COLO668 (cell line): ENCODE data around the gene SHC3.

ENCODE experiments used
- DNase-seq: peaks from one replicate; lab custom pipeline; 2025; ENCODE audit not compliant: unreplicated experiment; lab: John Stamatoyannopoulos, UW

The SHC3 gene

DNA sequence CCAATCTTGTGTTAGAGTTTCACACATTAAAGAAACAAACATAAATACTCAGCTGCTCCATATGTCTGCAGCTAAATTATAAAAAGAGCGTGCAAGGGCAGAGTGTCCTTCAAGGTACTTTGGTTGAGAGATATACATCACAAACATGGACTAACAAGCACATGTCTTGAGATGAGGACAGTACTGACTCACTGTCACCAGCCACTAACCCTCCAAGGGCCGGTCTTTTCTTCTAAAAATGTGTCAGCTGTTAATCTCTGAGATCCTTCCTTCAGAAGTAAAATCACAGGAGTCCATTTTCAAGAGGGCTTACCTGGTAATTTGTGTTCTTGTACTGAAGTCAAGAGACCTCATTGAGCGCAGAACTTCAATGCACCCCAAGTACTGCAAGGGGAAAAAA is 66.4 kb downstream of the SHC3 start:
- DNase-seq = no peak

DNA sequence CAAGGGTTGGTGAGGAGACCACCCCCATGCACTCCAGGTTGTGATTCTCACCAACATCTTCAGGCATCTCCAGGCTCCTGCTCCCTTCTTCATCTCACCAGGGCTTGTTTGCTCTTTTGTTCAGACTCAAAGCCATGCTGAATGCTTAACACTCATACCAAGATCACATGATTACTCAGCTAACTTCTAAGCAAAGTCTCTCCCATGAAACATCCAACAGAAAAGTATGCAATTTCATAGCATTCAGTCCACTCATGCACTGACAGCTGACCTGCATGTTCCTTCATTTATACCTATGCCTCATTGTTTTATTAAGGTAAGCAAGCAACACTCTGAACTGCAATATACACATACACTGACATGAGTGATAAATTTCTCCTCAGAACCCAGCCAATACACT is 69.0 kb downstream of the SHC3 start:
- DNase-seq = no peak

DNA sequence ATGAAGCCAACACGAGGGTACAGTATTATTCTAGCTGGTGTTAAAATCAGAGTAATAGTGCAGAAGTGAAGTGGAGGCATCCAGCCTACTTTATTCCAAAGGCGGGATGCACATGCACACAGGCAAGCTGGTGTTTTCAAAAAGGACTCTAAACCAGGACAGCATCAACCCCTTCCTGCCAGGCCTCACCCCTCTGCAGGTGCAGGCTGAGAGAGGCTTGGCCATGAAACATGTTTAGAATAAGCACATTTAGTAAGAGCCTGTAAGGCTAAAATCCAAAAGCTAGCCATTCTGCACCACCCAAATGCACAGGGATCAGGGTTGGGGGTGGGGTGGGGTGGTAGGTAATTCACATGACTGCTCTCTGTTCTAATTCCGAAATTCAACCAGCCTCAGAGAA is 71.2 kb downstream of the SHC3 start:
- DNase-seq = no peak

DNA sequence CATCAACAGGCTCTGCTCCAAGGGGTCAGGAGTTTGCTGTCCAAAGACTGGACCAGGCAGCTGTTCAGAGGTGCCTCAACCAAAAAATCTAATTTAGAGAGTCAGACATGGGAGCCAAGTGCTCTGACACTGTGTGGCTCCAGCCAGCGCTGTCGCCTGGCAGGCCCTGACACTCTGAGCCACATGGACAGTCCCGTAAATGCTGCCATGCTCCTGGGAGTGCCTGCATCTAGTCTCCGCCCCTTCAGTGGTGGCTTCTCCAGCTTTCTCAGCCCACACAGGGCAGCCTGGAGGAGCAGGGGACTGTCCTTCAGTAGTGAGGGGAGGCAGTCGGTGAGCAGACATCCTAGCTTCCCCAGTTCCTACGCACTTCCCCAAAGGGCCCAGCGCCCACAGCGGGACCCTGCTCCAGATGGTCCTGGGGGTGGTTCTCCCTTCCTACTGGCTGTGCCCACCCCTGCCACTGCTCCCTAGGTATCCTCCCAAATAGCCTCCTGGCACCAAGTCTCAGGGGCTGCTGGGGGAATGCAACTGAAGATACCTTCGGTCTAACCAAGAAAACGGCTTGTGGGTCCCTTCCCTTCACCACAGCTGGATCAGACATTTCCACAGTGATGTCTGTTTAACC is 72.3 kb downstream of the SHC3 start:
- no peak for DNase-seq

DNA sequence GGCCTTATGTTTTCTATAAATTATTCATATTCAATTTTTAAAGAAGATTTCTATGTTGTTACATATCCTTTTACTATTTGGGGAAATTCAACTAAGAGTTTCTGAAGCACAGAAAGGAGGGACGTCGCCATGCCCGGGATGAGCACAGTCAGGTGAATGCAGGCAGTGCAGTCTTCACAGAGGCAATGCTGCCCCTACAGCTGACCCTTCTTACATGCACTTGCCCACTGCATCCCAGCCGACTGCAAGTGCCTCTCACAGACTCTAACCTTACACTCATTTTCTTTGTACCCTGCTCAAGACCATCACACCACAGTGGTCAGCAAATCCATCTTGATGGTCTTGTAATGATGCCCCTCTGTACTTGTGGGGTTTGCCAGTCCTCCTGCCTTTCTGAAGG is 73.8 kb downstream of the SHC3 start:
- no peak for DNase-seq

DNA sequence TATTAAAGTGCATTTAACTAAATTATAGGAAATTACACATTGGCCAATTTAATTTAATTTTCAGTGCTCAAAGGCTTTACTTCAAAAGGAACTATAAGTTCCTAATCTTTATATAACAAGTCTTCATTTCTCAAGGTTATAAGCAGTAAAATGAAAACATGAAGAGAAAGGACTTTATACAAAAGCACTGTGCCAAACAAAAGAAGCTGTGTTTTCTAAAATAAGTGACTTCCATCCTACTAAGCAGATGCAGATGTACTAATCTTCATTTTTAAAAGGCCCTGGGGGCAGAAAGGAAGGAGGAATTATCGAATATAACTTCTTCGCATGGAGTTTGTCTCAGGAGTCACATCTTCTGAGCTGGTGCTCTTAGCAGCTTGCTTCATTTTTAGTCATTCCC is 81.4 kb downstream of the SHC3 start:
- no peak for DNase-seq

DNA sequence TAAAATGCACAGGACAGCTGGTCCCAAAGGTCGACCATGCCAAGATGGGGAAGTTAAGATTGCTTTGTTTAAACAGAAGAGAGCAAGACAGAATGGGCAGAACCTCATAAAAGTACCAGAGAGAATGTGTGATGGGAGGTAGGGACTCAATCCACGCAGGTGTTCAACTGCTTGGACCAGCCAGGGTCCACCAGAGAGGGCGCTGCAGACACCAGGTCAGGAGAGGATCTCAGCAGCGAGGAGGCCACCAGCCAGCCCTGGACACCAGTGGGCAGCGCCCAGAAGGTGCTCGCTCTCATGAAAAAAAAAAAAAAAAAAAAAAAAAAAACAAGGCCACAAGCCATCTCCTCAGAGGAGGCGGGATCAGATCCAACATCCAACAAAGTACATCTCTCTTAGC is 81.8 kb downstream of the SHC3 start:
- DNase-seq = no peak

DNA sequence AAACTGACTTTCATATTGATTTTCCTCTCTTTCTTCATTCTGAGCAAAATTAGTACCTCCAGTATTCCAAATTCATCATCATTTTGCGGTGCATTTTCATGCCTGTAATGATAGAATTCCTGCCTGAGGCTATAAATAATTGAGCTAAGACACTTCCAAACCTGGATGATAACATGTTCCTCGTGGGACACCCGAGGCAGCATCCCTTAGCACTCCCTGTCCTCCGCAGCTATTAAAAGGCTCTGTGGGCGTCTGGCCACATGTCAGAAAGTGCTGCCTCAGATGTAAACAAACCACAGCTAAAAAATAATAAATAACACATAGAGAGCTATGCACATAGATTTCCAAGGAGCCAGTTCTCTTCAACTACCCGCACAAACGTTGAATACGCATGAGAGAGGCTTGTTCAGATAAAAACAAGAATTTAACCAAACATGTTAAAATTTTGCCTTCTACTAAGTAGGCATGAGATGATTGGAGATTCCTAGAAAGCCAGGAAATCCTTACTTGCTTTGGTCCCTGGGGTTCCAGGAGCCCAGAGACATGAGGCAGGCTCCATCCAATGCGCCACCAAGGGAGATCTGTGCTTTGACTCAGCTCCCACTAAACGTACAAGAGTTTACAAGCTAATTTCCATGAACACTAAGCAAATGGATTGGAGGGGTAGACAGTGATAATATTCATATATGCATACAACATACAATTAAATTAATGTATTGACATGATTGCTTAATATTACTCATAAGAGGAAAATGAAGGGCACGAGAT is 82.7 kb downstream of the SHC3 start:
- no peak for DNase-seq

DNA sequence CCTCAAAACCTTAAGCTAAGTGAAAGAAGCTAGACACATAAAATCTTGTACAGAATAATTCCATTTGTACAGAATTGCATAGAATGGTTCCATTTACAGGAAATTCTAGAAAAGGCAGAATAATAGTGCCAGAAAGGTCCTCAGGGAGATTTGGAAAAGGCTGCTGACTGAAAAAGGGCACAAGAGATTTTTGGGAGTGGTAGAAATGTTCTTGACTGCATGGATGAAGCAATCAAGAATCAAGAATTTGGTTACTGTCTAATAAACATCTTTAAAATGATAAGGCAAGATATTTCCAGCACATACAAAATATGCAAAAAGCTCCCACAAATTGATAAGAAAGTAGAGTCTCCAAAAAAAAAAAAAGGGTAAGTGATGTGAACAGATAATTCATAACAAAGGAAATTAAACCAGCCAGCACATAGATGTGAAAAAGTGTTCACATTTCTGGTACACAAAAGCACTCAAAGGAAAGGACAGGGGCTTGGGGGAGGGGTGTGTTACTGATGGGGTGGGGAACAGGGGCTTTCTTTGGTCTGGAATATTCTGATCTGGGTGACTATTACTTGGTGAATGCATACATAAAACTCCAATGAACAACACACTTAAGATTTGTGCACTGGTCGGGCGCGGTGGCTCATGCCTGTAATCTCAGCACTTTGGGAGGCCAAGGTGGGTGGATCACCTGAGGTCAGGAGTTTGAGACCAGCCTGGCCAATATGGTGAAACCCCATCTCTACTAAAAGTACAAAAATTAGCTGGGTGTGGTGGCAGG is 85.2 kb downstream of the SHC3 start:
- no peak for DNase-seq

DNA sequence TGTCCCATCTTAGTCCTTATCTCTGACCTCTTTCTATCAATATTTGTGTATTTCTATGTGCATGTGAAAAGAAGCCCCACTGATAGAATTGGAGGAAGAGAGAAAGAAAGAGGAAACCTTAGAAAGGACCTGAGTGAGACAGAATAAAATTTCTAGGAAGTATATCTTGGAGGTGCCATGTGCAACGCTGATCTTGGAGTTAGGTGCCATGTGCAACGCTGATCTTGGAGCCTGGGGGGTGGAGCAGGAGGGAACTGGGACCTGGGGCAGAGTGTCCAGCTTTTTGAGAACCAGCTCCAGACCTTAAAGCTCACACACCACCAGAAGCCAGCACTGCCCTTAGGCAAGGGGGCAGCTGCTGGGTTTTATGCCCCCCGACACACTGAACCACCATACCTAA is 89.4 kb downstream of the SHC3 start:
- no peak for DNase-seq

DNA sequence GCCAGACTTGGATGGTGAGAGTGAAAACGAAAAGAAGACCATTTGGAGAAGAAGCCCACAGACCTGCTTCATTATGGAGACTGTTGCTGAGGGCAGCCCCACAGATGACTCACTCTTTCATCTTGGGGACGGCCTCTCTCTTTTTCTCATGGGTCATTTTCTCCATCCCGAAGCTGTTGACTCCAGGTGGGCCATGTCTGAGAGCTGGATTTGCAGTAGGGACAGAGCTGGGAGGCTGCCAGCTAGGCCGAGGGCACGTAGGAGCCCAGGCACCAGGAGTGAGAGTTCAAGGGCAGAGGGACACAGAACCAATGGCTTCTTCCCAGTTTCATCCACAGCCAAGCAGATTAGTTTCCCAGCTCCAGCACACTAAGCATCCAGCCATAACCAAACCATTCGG is 95.0 kb downstream of the SHC3 start:
- DNase-seq = no peak

DNA sequence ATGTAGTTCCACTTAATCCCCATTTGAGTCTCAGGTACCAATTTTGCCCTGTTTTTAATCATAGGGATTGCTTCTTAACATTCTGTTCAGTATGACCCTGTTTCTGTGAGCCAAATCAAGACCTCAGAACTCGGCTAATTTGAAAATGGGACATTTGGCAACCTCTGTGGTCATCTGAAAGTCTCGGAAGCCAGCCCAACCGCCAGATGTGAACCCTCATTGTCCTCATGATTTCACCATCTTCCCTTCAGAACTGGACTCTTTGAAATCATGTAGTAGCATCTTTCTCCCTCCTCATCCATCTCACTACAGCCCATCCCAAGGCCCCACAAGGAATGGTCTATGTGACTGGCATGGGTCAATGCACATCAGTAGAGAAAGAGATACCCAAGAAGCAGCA is 98.4 kb downstream of the SHC3 start:
- DNase-seq = no peak

DNA sequence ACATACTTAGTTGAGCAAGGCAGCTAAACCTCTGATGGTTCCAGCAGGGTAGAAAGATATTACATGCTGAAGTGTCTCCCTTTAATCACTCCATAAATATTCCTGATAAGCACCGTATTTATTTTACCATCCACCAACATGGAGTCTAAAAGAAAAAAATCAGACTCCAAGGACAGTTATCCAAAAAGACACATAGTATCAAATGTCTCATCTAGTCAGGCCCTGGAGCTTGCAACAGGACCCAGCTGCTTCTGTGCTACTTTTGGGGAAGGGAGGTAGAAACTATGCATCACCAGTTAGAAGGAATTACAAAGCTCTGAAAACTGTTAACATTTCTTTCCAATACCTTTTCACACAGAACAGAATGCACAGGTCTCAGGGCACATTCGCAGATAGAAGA is 99.2 kb downstream of the SHC3 start:
- no peak for DNase-seq

DNA sequence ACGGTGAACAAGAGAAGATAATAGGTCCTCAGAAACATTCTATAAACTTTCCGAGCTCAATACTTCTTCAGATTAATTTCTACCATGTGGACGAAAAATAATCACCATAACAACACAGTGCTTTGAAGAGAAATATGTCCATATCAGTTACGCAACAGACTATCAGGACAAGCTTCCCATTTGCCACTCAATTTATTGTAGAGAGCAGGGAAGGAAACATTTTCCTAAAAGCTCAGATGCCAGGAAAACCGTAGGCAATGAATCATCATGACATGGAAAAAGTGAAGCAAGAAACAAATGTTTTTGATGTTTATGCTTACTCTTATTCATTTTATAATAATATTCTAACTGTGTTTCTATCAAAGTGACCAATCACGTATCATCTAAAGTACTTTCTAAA is 99.8 kb downstream of the SHC3 start:
- no peak for DNase-seq

DNA sequence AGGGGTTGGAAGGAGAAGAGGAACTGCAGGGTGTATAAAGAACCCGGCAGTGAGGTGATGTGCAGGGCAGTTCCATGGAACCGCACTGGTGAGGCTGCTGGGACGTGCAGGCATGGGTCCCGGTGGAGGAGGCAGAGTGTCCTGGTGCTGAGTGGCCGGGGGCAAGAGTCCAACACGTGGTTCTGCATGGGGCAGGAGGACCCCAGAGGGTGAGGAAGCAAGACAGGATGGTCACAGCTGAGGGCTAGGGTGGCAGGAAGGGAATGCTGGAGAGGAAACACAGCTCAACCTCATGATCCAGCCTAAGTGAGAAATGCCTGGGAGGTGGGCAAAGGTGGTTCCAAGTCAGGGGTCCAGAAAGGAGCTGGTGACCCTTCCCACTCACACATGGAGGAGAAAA is 100.2 kb downstream of the SHC3 start:
- no peak for DNase-seq

DNA sequence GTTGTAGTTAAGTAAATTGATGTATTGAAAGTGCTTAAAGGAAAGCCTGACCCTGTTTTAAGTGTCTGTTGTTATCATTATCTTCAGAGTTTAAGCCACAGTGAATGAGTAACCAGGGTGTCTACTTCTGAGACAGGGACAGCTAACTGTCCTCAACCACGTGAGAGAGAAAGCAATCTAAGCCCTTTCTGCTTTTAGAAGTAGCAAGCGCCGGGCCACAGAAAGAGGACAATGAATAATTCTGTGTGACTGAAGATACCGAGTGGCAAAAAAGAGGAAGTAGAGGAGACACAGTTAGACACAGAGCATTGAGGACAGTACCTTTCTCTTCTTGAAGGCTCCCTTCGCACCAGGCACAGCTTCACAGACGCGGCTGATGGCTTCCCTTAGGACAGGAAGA is 101.1 kb downstream of the SHC3 start:
- DNase-seq = no peak

DNA sequence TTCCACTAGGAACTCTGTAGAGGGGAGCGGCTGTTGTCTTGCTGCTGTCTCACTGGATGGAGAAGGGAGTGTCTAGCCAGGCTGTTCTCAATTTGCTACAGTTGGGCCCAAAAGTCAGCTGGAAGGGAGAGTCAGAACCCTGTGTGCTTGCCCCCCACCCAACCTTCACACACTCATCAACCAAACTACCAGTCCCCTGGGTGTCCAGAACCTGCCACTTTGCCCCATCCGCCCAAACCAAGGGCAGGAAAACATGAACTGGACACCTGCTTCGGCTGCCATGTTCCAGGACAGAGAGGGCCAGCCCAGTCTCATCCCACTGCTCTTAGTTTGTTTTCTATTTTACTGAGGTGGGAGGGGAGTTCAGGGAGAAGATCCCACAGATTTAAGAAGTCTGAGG is 105.2 kb downstream of the SHC3 start:
- no peak for DNase-seq

DNA sequence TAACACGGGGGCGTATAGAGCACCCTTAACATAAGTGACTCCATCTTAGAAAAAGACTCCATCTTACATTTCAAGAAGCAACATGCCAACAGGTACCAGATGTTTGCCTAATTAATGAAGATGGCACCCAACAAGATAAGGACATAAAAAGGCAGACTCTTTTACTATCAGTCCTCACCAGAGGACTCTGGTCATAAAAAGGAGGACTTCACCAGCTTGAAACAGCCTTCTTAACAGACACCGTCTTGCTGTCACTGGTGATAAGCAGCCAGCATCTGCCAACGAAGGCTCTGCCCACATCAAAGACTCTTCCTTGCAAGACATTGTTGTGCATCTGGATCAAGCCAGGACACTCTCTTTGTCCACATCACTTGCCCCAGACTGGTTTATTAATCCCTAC is 107.0 kb downstream of the SHC3 start:
- DNase-seq = no peak

DNA sequence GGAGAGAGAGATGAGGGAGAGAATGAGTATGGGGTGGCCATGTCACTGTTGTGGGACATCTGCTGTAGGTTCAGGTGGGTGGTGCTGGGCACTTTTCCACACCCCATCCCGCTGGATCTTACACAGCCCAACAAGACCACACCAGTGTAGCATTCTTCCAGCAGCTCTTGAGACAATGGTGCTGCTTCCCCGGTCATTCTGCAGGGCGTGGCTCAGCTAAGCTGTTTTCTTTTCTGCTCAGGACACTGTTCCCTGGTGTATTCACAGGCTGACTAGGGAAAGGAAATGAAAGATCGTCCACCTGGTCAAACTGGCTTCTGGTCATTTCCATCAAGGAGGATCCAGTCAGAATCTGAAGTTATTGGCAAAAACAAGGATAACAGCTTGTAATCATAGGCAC is 111.8 kb downstream of the SHC3 start:
- no peak for DNase-seq

DNA sequence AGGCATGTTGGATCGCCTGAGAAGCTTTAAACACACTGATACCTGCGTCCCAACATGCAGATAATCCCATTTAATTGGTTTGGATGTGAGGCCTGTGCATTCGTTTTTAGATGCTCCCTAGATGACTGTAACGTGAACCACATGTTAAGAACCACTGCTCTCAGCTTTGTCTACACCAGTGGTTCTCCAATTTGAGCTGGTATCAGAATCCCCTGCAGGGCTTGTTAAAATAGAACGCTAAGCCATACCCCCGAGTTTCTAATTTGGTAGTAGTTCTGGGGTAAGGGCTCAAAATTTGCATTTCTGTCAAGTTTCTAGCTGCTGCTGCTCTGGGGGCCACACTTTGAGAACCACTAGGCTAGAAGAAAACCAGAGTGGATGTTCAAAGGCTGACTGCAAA is 112.7 kb downstream of the SHC3 start:
- no peak for DNase-seq

DNA sequence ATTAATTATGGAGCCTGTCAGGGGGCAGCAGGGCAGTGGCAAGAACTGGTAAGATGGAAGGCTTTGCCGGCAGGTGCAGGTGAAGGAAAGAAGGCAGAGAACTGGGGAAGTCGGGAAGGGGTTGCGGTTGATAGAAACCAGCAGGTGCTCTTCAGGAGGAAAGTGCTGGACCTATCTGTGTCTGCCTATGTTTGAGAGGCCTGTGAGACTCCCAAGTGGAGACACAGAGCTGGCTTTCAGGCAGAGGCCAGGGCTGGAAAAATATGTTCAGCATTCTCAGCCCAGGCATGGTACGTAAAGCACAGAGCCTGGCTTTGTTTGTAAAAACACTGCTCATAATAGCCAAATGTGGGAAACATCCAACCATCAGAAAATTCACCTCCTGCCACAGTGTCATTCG is 117.8 kb downstream of the SHC3 start:
- DNase-seq = no peak

DNA sequence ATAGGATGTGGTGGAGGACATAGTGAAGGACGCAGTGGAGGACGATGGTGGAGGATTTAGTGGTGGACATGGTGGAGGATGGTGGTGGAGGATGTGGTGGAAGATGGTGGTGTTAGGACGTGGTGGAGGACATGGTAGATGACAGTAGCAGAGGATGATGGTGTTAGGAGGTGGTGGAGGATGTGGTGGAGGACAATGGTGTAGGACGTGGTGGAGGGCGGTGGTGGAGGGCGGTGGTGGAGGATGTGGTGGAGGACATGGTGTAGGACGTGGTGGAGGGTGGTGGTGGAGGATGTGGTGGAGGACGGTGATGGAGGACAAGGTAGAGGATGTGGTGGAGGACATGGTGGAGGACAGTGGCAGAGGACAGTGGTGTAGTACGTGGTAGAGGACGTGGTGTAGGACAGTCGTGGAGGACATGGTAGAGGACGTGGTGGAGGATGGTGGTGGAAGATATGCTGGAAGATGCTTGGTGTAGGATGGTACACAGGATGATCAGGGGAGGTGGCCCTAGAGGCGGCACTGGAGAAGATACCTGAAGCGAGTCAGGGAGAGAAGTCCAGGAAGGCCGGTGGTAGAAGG is 118.6 kb downstream of the SHC3 start:
- DNase-seq = no peak
